ENCODE results near the gene MAML1.

DNA sequence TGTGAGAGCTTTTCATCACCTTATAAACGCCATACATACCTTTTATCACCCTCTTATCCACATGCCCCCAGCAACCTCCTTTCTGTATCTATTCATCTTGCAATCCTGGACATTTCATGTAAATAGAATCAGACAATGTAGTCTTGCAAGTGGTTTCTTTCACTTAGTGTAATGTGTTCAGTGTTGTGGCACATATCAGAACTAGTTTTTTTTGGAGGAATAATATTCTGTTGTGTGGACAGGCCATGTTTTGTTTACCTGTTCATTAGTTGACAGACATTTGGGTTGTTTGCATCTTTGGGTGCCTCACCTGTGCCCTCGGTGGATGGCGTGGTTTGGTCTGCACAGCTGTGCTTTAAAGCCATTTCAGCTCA lies 89.4 kb downstream of the MAML1 start:
- TF ChIP-seq, protein P1, sequence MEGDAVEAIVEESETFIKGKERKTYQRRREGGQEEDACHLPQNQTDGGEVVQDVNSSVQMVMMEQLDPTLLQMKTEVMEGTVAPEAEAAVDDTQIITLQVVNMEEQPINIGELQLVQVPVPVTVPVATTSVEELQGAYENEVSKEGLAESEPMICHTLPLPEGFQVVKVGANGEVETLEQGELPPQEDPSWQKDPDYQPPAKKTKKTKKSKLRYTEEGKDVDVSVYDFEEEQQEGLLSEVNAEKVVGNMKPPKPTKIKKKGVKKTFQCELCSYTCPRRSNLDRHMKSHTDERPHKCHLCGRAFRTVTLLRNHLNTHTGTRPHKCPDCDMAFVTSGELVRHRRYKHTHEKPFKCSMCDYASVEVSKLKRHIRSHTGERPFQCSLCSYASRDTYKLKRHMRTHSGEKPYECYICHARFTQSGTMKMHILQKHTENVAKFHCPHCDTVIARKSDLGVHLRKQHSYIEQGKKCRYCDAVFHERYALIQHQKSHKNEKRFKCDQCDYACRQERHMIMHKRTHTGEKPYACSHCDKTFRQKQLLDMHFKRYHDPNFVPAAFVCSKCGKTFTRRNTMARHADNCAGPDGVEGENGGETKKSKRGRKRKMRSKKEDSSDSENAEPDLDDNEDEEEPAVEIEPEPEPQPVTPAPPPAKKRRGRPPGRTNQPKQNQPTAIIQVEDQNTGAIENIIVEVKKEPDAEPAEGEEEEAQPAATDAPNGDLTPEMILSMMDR (IDR thresholded peaks at IDR 0.05): no peak
- no peak for TF ChIP-seq POLR2A (IDR thresholded peaks at IDR 0.05)
